Cardiac fibroblast (primary cell): Measurements from ENCODE around the gene PEX11G.

ENCODE experiments used
- DNase-seq, 2 donors: peaks; one replicate each; pipeline versions ENCODE4 v3.0.0 to v3.0.0-alpha.2; 2010; ENCODE audit warnings: low read depth in 2 of 2
- H3K4me3 ChIP-seq, 2 donors: replicated peaks in 1 of 2; 1 replicate in 1 of 2; 2 replicates in 1 of 2; pipeline ENCODE4 v1.5.1; 2011; ENCODE audit warnings: low read depth in 2 of 2, low read length in 2 of 2, mild to moderate bottlenecking in 2 of 2, moderate library complexity in 1 of 2
- TF ChIP-seq, protein P1 (sequence below): IDR thresholded peaks from one replicate; pipeline ENCODE4 v1.5.1; 2011; ENCODE audit warnings: low read depth, mild to moderate bottlenecking, low read length, inconsistent platforms

PEX11G gene

GRCh38 chr19:7515110-7515644 lies 26.3 kb upstream of the PEX11G start:
- peak overlapping the region in 1 of 2 donors; percentile 68 for H3K4me3 ChIP-seq
- peak; percentile 29 to 32 for DNase-seq
- TF ChIP-seq, protein P1, sequence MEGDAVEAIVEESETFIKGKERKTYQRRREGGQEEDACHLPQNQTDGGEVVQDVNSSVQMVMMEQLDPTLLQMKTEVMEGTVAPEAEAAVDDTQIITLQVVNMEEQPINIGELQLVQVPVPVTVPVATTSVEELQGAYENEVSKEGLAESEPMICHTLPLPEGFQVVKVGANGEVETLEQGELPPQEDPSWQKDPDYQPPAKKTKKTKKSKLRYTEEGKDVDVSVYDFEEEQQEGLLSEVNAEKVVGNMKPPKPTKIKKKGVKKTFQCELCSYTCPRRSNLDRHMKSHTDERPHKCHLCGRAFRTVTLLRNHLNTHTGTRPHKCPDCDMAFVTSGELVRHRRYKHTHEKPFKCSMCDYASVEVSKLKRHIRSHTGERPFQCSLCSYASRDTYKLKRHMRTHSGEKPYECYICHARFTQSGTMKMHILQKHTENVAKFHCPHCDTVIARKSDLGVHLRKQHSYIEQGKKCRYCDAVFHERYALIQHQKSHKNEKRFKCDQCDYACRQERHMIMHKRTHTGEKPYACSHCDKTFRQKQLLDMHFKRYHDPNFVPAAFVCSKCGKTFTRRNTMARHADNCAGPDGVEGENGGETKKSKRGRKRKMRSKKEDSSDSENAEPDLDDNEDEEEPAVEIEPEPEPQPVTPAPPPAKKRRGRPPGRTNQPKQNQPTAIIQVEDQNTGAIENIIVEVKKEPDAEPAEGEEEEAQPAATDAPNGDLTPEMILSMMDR: no peak

GRCh38 chr19:7513809-7514642 lies 25.2 kb upstream of the PEX11G start:
- no peak overlapping the region for H3K4me3 ChIP-seq
- no peak for DNase-seq
- TF ChIP-seq, protein P1: no peak

DNA sequence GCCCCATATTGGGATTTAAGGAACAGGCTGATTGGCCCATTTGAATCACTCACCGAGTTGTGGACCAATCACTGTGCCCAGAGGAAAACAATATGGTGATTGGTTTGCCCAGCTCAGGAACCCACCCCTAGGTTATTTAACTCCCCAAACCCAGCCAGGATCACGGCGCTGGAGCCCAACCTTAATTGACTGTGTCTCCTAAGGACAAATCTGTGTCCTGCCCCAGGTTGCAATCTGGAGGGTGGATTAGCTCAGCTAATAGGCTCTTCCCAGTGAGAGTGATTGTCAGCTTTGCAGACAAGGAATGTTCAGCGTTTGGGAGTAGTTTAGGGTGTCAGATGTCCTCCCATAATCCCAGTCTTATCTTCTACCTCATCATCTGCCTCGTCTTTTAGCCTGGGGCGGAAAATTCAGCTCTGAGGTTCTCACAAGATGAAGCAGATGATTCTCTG lies 23.6 kb upstream of the PEX11G start:
- TF ChIP-seq, protein P1: no peak
- DNase-seq: peak in 1 of 2 donors; percentile 26

GRCh38 chr19:7509625-7510024 lies 20.8 kb upstream of the PEX11G start:
- no peak for DNase-seq
- TF ChIP-seq, protein P1: no peak
- H3K4me3 ChIP-seq: no peak overlapping the region

More for the DNA sequence above, 23.6 kb upstream of the PEX11G start:
- H3K4me3 ChIP-seq: no peak overlapping the region

GRCh38 chr19:7507884-7508283 lies 19.0 kb upstream of the PEX11G start:
- no peak overlapping the region for H3K4me3 ChIP-seq
- peak; percentile 82 to 93 for DNase-seq
- TF ChIP-seq, protein P1: no peak

- peak; percentile 90 to 95 for DNase-seq
- no peak overlapping the region for H3K4me3 ChIP-seq
These were observed 17.8 kb upstream of the PEX11G start for GRCh38 chr19:7506385-7507328.

More at GRCh38 chr19:7506385-7507328, 17.8 kb upstream of the PEX11G start:
- TF ChIP-seq, protein P1: no peak
